H1 (cell line): ENCODE results near the gene SLIT3. TPM values are rescaled to one million over a fixed set of nuclear protein-coding genes. Genes with fewer than 3 reads are reported as not detected.

Source experiments
- CTCF ChIA-PET: fragments of 300-600 bp; sonication (Branson Sonifier 250); formaldehyde crosslinking; loops from one replicate; lab custom pipeline; 2021; ENCODE audit not compliant: partially characterized antibody; lab: Charles Lee
- POLR2A ChIA-PET: fragments of 300-600 bp; sonication (Branson Sonifier 250); formaldehyde crosslinking; loops from one replicate; lab custom pipeline; 2021; ENCODE audit warnings: inconsistent platforms; ENCODE audit not compliant: partially characterized antibody; lab: Charles Lee
- DNase-seq, 2 experiments: peaks; one replicate each; pipeline versions ENCODE4 v3.0.0 to v3.0.0-alpha.2; 2010 to 2022; ENCODE audit warnings: low spot score in 2 of 2, low read depth in 1 of 2, mixed read lengths in 1 of 2
- FAIRE-seq: peaks from 2 replicates; lab custom pipeline; 2011; peaks lifted over from hg19 to GRCh38; lab: Jason Lieb, UNC
- H2AFZ ChIP-seq: 2 replicates; pipeline ENCODE4 v1.8.1; 2012; ENCODE audit warnings: low read length, inconsistent platforms
- H2AK5ac ChIP-seq: 2 replicates; pipeline ENCODE4 v1.6.1; 2013; ENCODE audit warnings: low read depth, low read length
- H2BK120ac ChIP-seq: replicated peaks from 2 replicates; pipeline ENCODE3; 2013; ENCODE audit warnings: low read depth, low read length, inconsistent platforms
- H2BK12ac ChIP-seq: 2 replicates; pipeline ENCODE4 v1.6.1; 2013; ENCODE audit warnings: low read depth, low read length
- H2BK15ac ChIP-seq: 2 replicates; pipeline ENCODE4 v1.6.1; 2013; ENCODE audit warnings: low read length
- H2BK20ac ChIP-seq: 2 replicates; pipeline ENCODE4 v1.6.1; 2013; ENCODE audit warnings: low read length
- H2BK5ac ChIP-seq: 2 replicates; pipeline ENCODE4 v1.6.1; 2013; ENCODE audit warnings: low read depth, low read length
- H3K14ac ChIP-seq: 2 replicates; pipeline ENCODE4 v1.6.1; 2013; ENCODE audit warnings: inconsistent platforms; ENCODE audit not compliant: insufficient read length
- H3K18ac ChIP-seq: 2 replicates; pipeline ENCODE4 v1.6.1; 2013; ENCODE audit warnings: low read length; ENCODE audit errors: extremely low read depth
- H3K23ac ChIP-seq: 2 replicates; pipeline ENCODE4 v1.6.1; 2013; ENCODE audit warnings: inconsistent platforms; ENCODE audit not compliant: insufficient read length
- H3K23me2 ChIP-seq: 2 replicates; pipeline ENCODE4 v1.6.1; 2013; ENCODE audit warnings: low read depth, low read length
- H3K27ac ChIP-seq: 2 replicates; pipeline ENCODE4 v1.6.1; 2011; ENCODE audit warnings: low read depth, low read length, inconsistent platforms
- H3K27me3 ChIP-seq, 4 experiments: replicated peaks in 1 of 4; 1 replicate in 1 of 4; 2 replicates in 3 of 4; pipeline versions ENCODE4 v1.6.1 to v1.8.1; 2011 to 2013; ENCODE audit warnings: low read length in 3 of 4, mild to moderate bottlenecking in 3 of 4, inconsistent platforms in 2 of 4, mixed read lengths in 2 of 4, moderate library complexity in 1 of 4; ENCODE audit not compliant: control insufficient read depth in 3 of 4, insufficient read depth in 3 of 4; ENCODE audit errors: extremely low read depth in 1 of 4
- H3K36me3 ChIP-seq, 4 experiments: 2 replicates each; pipeline versions ENCODE4 v1.6.1 to v1.8.1; 2011 to 2013; ENCODE audit warnings: mild to moderate bottlenecking in 4 of 4, low read length in 3 of 4, moderate library complexity in 2 of 4, control low read depth in 1 of 4, inconsistent platforms in 1 of 4; ENCODE audit not compliant: insufficient read depth in 4 of 4, control insufficient read depth in 2 of 4
- H3K4ac ChIP-seq: replicated peaks from 2 replicates; pipeline ENCODE3; 2013; ENCODE audit warnings: low read length, low read depth, mixed read lengths, inconsistent platforms; ENCODE audit not compliant: insufficient read length
- H3K4me1 ChIP-seq, 4 experiments: replicated peaks in 1 of 4; 1 replicate in 1 of 4; 2 replicates in 3 of 4; pipeline versions ENCODE4 v1.6.1 to v1.8.1; 2011 to 2013; ENCODE audit warnings: low read length in 3 of 4, inconsistent platforms in 2 of 4, mixed read lengths in 1 of 4; ENCODE audit not compliant: insufficient read depth in 4 of 4, control insufficient read depth in 3 of 4
- H3K4me2 ChIP-seq, 2 experiments: 2 replicates each; pipeline versions ENCODE4 v1.6.1 to v1.8.1; 2011 to 2013; ENCODE audit warnings: low read depth in 2 of 2, low read length in 2 of 2, control low read depth in 1 of 2, inconsistent platforms in 1 of 2, mild to moderate bottlenecking in 1 of 2; ENCODE audit not compliant: insufficient read depth in 1 of 2
- H3K4me3 ChIP-seq, 4 experiments: fragments of 200-600, 300-600 bp in 1 of 4; sonication (generic), shearing (Covaris generic), sonication (Bioruptor Twin) in 1 of 4; 2 replicates each; pipeline versions ENCODE4 v1.5.1 to v1.8.1; 2011 to 2016; ENCODE audit warnings: low read length in 4 of 4, low read depth in 3 of 4, control low read depth in 2 of 4, inconsistent platforms in 2 of 4, mild to moderate bottlenecking in 2 of 4, mixed read lengths in 1 of 4, moderate library complexity in 1 of 4; ENCODE audit not compliant: insufficient read depth in 2 of 4; ENCODE audit errors: extremely low read depth in 1 of 4
- H3K56ac ChIP-seq: replicated peaks from 2 replicates; pipeline ENCODE3; 2013; ENCODE audit warnings: low read depth, mild to moderate bottlenecking, mixed read lengths, low read length, inconsistent platforms; ENCODE audit not compliant: insufficient read length
- H3K79me1 ChIP-seq: 2 replicates; pipeline ENCODE4 v1.6.1; 2013; ENCODE audit warnings: low read depth, low read length, control low read depth
- H3K79me2 ChIP-seq, 2 experiments: 2 replicates each; pipeline versions ENCODE4 v1.6.1 to v1.8.1; 2012 to 2013; ENCODE audit warnings: low read length in 2 of 2, mild to moderate bottlenecking in 2 of 2, inconsistent platforms in 1 of 2; ENCODE audit not compliant: insufficient read depth in 2 of 2, control insufficient read depth in 1 of 2
- H3K9ac ChIP-seq, 4 experiments: replicated peaks in 1 of 4; 1 replicate in 1 of 4; 2 replicates in 3 of 4; pipeline versions ENCODE4 v1.6.1 to v1.8.1; 2011 to 2013; ENCODE audit warnings: low read depth in 3 of 4, low read length in 3 of 4, control low read depth in 2 of 4, mild to moderate bottlenecking in 2 of 4, moderate library complexity in 2 of 4, inconsistent platforms in 1 of 4; ENCODE audit errors: extremely low read depth in 1 of 4
- H3K9me3 ChIP-seq, 2 experiments: 2 replicates each; pipeline versions ENCODE4 v1.6.1 to v1.8.1; 2012 to 2013; ENCODE audit warnings: mild to moderate bottlenecking in 2 of 2, moderate library complexity in 2 of 2, control low read depth in 1 of 2, inconsistent platforms in 1 of 2, low read depth in 1 of 2, low read length in 1 of 2, mixed read lengths in 1 of 2; ENCODE audit not compliant: insufficient read depth in 2 of 2
- H4K20me1 ChIP-seq, 2 experiments: replicated peaks in 1 of 2; 2 replicates each; pipeline versions ENCODE3 to v1.8.1; 2011 to 2013; ENCODE audit warnings: inconsistent platforms in 2 of 2, low read length in 2 of 2, mild to moderate bottlenecking in 1 of 2; ENCODE audit not compliant: insufficient read depth in 2 of 2, control insufficient read depth in 1 of 2
- H4K5ac ChIP-seq: 2 replicates; pipeline ENCODE4 v1.6.1; 2013; ENCODE audit warnings: low read length, low read depth, mixed read lengths, inconsistent platforms; ENCODE audit not compliant: insufficient read length
- H4K8ac ChIP-seq: 2 replicates; pipeline ENCODE4 v1.8.0; 2013; ENCODE audit warnings: mild to moderate bottlenecking, moderate library complexity, low read length, inconsistent platforms; ENCODE audit not compliant: insufficient read depth; ENCODE audit errors: extremely low read depth
- H4K91ac ChIP-seq: replicated peaks from 2 replicates; pipeline ENCODE3; 2013; ENCODE audit warnings: low read length, mixed read lengths, inconsistent platforms; ENCODE audit not compliant: insufficient read length
- CBX5 ChIP-seq: fragments of 300-800, 300-1000 bp; sonication (generic); IDR thresholded peaks from 2 replicates; pipeline ENCODE4 v1.7.1; 2016; ENCODE audit warnings: antibody characterized with exemption, low read length, low read depth
- FOSL1 ChIP-seq: IDR thresholded peaks from 2 replicates; pipeline ENCODE4 v1.6.1; 2011; ENCODE audit warnings: mild to moderate bottlenecking, low read depth, low read length, moderate library complexity; ENCODE audit not compliant: insufficient read depth
- GABPA ChIP-seq: IDR thresholded peaks from 2 replicates; pipeline ENCODE4 v1.6.1; 2011; ENCODE audit warnings: mild to moderate bottlenecking, low read length, moderate library complexity, borderline replicate concordance; ENCODE audit not compliant: insufficient read depth
- HDAC2 ChIP-seq, 2 experiments: fragments of 300-600 bp in 1 of 2; sonication (generic) in 1 of 2; IDR thresholded peaks; 2 replicates each; pipeline ENCODE4 v1.6.1; 2011 to 2012; ENCODE audit warnings: low read depth in 2 of 2, low read length in 2 of 2, mild to moderate bottlenecking in 2 of 2, moderate library complexity in 2 of 2, borderline replicate concordance in 1 of 2, inconsistent platforms in 1 of 2
- MAFK ChIP-seq: IDR thresholded peaks from 2 replicates; pipeline ENCODE4 v1.6.1; 2012; ENCODE audit warnings: low read depth, mild to moderate bottlenecking, improper control_type of control experiment, low read length
- PHF8 ChIP-seq: fragments of 200-600 bp; sonication (generic); conservative IDR thresholded peaks from 2 replicates; pipeline ENCODE4 v1.7.1; 2012; ENCODE audit warnings: low read depth, mild to moderate bottlenecking, inconsistent platforms, low read length, moderate library complexity
- POLR2AphosphoS5 ChIP-seq: IDR thresholded peaks from 2 replicates; pipeline ENCODE4 v1.6.1; 2011; ENCODE audit warnings: low read depth, low read length
- POU5F1 ChIP-seq: IDR thresholded peaks from 2 replicates; pipeline ENCODE4 v1.6.1; 2011; ENCODE audit warnings: low read depth, mild to moderate bottlenecking, low read length, moderate library complexity
- SAP30 ChIP-seq: fragments of 300-600 bp; sonication (generic); IDR thresholded peaks from 2 replicates; pipeline ENCODE4 v1.7.1; 2012; ENCODE audit warnings: low read length, moderate library complexity, mild to moderate bottlenecking, inconsistent platforms; ENCODE audit not compliant: insufficient read depth, insufficient replicate concordance
- SIN3A ChIP-seq, 2 experiments: IDR thresholded peaks in 1 of 2; conservative IDR thresholded peaks in 1 of 2; 2 replicates each; pipeline ENCODE4 v1.6.1; 2011 to 2012; ENCODE audit warnings: low read length in 2 of 2, improper control_type of control experiment in 1 of 2, low read depth in 1 of 2, mild to moderate bottlenecking in 1 of 2
- SIRT6 ChIP-seq: IDR thresholded peaks from one replicate; pipeline ENCODE4 v1.7.1; 2012; ENCODE audit warnings: low read length, inconsistent platforms
- TAF1 ChIP-seq: IDR thresholded peaks from 2 replicates; pipeline ENCODE4 v1.6.1; 2011; ENCODE audit warnings: mild to moderate bottlenecking, low read depth, low read length
- WGBS, 2 experiments: shearing (Covaris generic) in 1 of 2; methylation state at CpG; one replicate each; pipeline versions ENCODE4 v1.1.6 to v1.1.7; 2013 to 2015; ENCODE audit warnings: low lambda C conversion rate in 2 of 2, mixed read lengths in 2 of 2, inconsistent platforms in 1 of 2, low coverage in 1 of 2, missing lambda C conversion rate in 1 of 2; ENCODE audit not compliant: insufficient replicate concordance in 2 of 2, insufficient coverage in 1 of 2, insufficient read length in 1 of 2; ENCODE audit errors: extremely low coverage in 1 of 2, missing lambda C conversion rate in 1 of 2; 5-methylcytosine and 5-hydroxymethylcytosine counted together
- polyA plus RNA-seq, 7 experiments: library from polyadenylated mRNA; depleted of rRNA in 3 of 7; stranded (reverse) in 5 of 7; unstranded in 2 of 7; fragments of >200 nt in 5 of 7; fragments of 200-250 nt in 2 of 7; gene quantifications; 1 replicate in 5 of 7; 2 replicates in 1 of 7; 4 replicates in 1 of 7; pipeline versions ENCODE4 v1.2.1 to v1.2.3, GENCODE V29; 2011 to 2013; ENCODE audit warnings: missing spikeins in 2 of 7, mixed read lengths in 2 of 7
- total RNA-seq: library from RNA; stranded (reverse); fragmentation: NEBNext Ultra II Directional; extraction: Animal tissue kit (Norgen Biotek cat#: 25700); gene quantifications from 2 replicates; pipeline ENCODE4 v1.2.1, GENCODE V29; 2021

The SLIT3 gene
- total and polyA plus RNA-seq, 2 of the 8 experiments (the other 6 are each of a cell fraction or from before 2014, with no cell fraction given), result 1.1 to 1.2 TPM

- Histone ChIP-seq H2BK20ac (no peak overlapping the region), H2BK5ac (no peak overlapping the region)
These were observed 560.7 kb downstream of the SLIT3 start for GRCh38 chr5:168740092-168740800.

More at GRCh38 chr5:168740092-168740800, 560.7 kb downstream of the SLIT3 start:
- TF ChIP-seq CBX5 (no peak), POLR2AphosphoS5 (no peak), PHF8 (no peak), GABPA (no peak), SAP30 (no peak), FOSL1 (no peak), POU5F1 (no peak), MAFK (no peak), SIN3A (conservative IDR thresholded peaks at IDR 0.05 in 1 of 2, IDR thresholded peaks at IDR 0.05 in 1 of 2; ENCODE audit: low read depth in 1 of 2, low read length in 2 of 2) (no peak), HDAC2 (IDR thresholded peaks at IDR 0.05; ENCODE audit: borderline replicate concordance in 1 of 2, low read depth in 2 of 2, low read length in 2 of 2) (no peak), SIRT6 (no peak), TAF1 (no peak)
- TF ChIP-seq, all 59 proteins: peak for 0
- no peak overlapping the region for H3K23ac ChIP-seq
- no peak overlapping the region for H3K9ac ChIP-seq
- H4K20me1 ChIP-seq, result no peaks in the 10 kb centered on the region
- ChIA-PET POLR2A (no interaction called here), CTCF (interaction anchor here (0.6 to 3.0 kb wide), 9 partner anchors 7 to 483 kb away, joined by 3 to 11 read pairs (median 4); no protein-coding TSS in a partner anchor)
- no peaks in the 10 kb centered on the region for H3K9me3 ChIP-seq
- no peak overlapping the region for H3K56ac ChIP-seq
- H2BK15ac ChIP-seq, result no peak overlapping the region
- FAIRE-seq (no peak), DNase-seq (no peak)
- H3K79me1 ChIP-seq, result no peaks in the 10 kb centered on the region
- no peaks in the 10 kb centered on the region for H3K36me3 ChIP-seq
- no peak overlapping the region for H4K5ac ChIP-seq
- H3K27ac ChIP-seq, result no peak overlapping the region
- no peaks in the 10 kb centered on the region for H3K27me3 ChIP-seq
- H2BK12ac ChIP-seq, result no peak overlapping the region
- no peak overlapping the region for H2AK5ac ChIP-seq
- H3K4ac ChIP-seq, result no peak overlapping the region
- H3K4me1 ChIP-seq, result no peaks in the 10 kb centered on the region
- no peak overlapping the region for H2BK120ac ChIP-seq
- WGBS, 2 experiments, result 90% methylated on average over 2 of the region's 2 CpGs; no CpG with 5 or more reads in 1 of the 2 experiments
- no peak overlapping the region for H3K14ac ChIP-seq
- no peak overlapping the region for H3K4me3 ChIP-seq
- no peak overlapping the region for H3K4me2 ChIP-seq
- H3K79me2 ChIP-seq, result no peaks in the 10 kb centered on the region
- no peak overlapping the region for H3K18ac ChIP-seq
- H4K8ac ChIP-seq, result no peak overlapping the region
- H3K23me2 ChIP-seq, result no peaks in the 10 kb centered on the region
- H4K91ac ChIP-seq, result no peak overlapping the region
- no peak overlapping the region for H2AFZ ChIP-seq
